Small intestine (tissue), 7 donors: ENCODE data around the gene RXFP3. TPM values are rescaled to one million over a fixed set of nuclear protein-coding genes. Genes with fewer than 3 reads are reported as not detected.

Experiments
- DNase-seq, 2 donors: peaks; one replicate each; pipeline versions ENCODE4 v3.0.0 to v3.0.0-alpha.2; 2013
- FAIRE-seq: peaks from 2 replicates; lab custom pipeline; 2012; peaks lifted over from hg19 to GRCh38; lab: Jason Lieb, UNC
- H3K27ac ChIP-seq, 3 donors: one replicate each; pipeline ENCODE4 v1.5.1; 2013; ENCODE audit warnings: low read length in 2 of 3, mild to moderate bottlenecking in 2 of 3, control low read depth in 1 of 3, inconsistent platforms in 1 of 3, low read depth in 1 of 3, moderate library complexity in 1 of 3
- H3K27me3 ChIP-seq, 3 donors: one replicate each; pipeline ENCODE4 v1.6.1; 2013; ENCODE audit warnings: low read length in 3 of 3, inconsistent platforms in 1 of 3; ENCODE audit not compliant: control insufficient read depth in 3 of 3, insufficient read depth in 3 of 3
- H3K36me3 ChIP-seq, 3 donors: one replicate each; pipeline ENCODE4 v1.6.1; 2013; ENCODE audit warnings: low read length in 3 of 3, inconsistent platforms in 1 of 3, low read depth in 1 of 3, mild to moderate bottlenecking in 1 of 3, moderate library complexity in 1 of 3; ENCODE audit not compliant: control insufficient read depth in 3 of 3, insufficient read depth in 2 of 3
- H3K4me1 ChIP-seq, 3 donors: one replicate each; pipeline ENCODE4 v1.6.1; 2013; ENCODE audit warnings: low read length in 2 of 3, inconsistent platforms in 1 of 3, low read depth in 1 of 3, mild to moderate bottlenecking in 1 of 3, moderate library complexity in 1 of 3; ENCODE audit not compliant: control insufficient read depth in 3 of 3, insufficient read depth in 2 of 3
- H3K4me3 ChIP-seq, 3 donors: one replicate each; pipeline ENCODE4 v1.5.1; 2013; ENCODE audit warnings: low read length in 3 of 3, control low read depth in 1 of 3, inconsistent platforms in 1 of 3, low read depth in 1 of 3, mild to moderate bottlenecking in 1 of 3, moderate library complexity in 1 of 3
- H3K9me3 ChIP-seq, 2 donors: one replicate each; pipeline ENCODE4 v1.6.1; 2013; ENCODE audit warnings: low read depth in 1 of 2, low read length in 1 of 2; ENCODE audit not compliant: control insufficient read depth in 2 of 2, insufficient read depth in 1 of 2
- WGBS, 3 donors: extraction: QIAGEN DNeasy Blood & Tissue Kit; methylation state at CpG; one replicate each; pipeline ENCODE4 v1.1.7; 2013; 5-methylcytosine and 5-hydroxymethylcytosine counted together
- polyA plus RNA-seq, 4 donors: library from polyadenylated mRNA; stranded (reverse) in 3 of 4; unstranded in 1 of 4; fragments of 200-250 nt in 3 of 4; fragments of 120-200 nt in 1 of 4; gene quantifications; one replicate each; pipeline versions ENCODE4 v1.2.1 to v1.2.3, GENCODE V29; 2013
- donor health status: healthy with polysubstance abuse.
- donor health status: control.
- donor health status: control.
- donor health status: Bipolar disorder and iron deficiency.
- donor health status: healthy.

RXFP3 gene
- polyA plus RNA-seq, 4 donors, result 0.03 TPM; not detected in 3

DNA sequence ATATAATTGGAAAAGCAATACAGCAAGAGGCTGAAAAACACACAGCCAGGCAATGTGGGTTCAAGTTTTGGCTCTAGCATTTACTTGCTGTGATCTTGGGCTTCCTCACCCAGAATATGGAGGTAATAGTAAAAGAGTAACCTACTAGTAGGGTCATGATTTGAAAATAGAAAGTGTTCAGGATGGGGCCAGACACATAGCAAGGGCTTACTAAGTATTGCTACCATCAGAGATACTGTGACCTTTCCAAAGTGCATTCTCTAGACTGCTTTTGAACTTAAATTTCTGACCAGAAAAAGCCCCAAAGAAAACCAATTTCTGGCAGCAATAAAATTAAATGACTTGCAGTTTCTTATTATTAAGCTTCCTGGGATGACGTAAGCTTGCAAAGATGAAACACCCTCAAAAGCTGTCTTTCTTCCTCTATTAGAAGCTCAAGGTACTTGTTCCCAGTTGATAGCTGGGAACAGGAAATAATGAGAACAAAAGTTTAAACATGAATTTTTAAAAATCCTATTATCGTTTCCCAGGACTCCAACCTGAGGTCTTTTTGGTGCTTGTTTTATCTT is 28.0 kb downstream of the RXFP3 start:
- no peaks in the 10 kb centered on the region for H3K9me3 ChIP-seq
- no peak for DNase-seq
- H3K4me3 ChIP-seq, result no peak overlapping the region
- H3K4me1 ChIP-seq, result peaks cover 0 to 4% (median 0%) of the 10 kb centered on the region in 3 donors
- H3K27ac ChIP-seq, result no peak overlapping the region
- no peaks in the 10 kb centered on the region for H3K36me3 ChIP-seq
- peaks cover 0 to 3% (median 0%) of the 10 kb centered on the region in 3 donors for H3K27me3 ChIP-seq
- WGBS, 3 donors, result 64 to 80% (median 73%) methylated on average over 2 of the region's 2 CpGs
- no peak for FAIRE-seq

- no peaks in the 10 kb centered on the region for H3K27me3 ChIP-seq
- DNase-seq (no peak), FAIRE-seq (no peak)
- 67 to 75% (median 70%) methylated on average over 2 of the region's 2 CpGs for WGBS, 3 donors
- no peak overlapping the region for H3K4me3 ChIP-seq
- H3K4me1 ChIP-seq, result peaks cover 0 to 4% (median 0%) of the 10 kb centered on the region in 3 donors
- no peaks in the 10 kb centered on the region for H3K9me3 ChIP-seq
- no peaks in the 10 kb centered on the region for H3K36me3 ChIP-seq
- H3K27ac ChIP-seq, result no peak overlapping the region
Measured at GRCh38 chr5:33966805-33967204, 30.6 kb downstream of the RXFP3 start.

DNA sequence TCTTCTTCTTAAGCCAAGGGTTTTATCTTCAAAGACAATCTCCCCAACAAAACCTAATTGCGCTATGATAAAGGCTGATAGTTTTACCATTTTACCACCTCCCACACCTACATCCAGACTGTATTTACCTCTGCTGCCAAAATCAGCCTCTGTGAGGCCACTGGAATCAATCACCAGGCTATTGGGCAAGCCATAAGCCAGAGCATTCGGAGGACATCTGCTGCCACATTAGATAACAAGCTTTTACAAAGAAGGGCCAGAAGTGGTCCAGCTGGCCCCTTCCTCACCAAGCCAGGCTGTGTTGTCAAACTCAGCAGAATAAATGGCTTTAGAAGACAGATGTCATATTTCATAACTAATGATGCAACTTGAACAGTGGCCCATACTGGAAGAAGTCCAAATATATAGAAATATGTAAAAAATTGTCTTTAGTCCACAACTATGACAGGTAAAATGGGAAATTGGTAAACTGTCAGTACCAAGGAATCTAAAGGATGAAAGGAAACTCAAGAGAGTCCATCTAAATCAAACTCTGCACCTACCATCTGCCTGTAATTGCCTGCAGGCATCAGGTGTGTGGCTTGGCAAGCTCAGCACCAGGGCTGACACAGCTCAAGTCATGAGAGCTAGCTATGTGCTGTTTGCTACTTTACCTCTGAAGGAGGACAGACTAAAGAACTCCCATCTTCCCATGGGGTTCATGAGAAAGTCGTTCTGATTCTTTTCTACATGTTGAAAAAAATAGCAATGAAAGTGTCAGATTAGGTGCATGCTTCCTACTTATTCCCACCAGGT is 32.2 kb downstream of the RXFP3 start:
- no peaks in the 10 kb centered on the region for H3K36me3 ChIP-seq
- FAIRE-seq (no peak), DNase-seq (no peak)
- no peak overlapping the region for H3K4me3 ChIP-seq
- peaks cover 0 to 4% (median 0%) of the 10 kb centered on the region in 3 donors for H3K4me1 ChIP-seq
- no peaks in the 10 kb centered on the region for H3K9me3 ChIP-seq
- 67 to 75% (median 71%) methylated on average over 3 of the region's 3 CpGs for WGBS, 3 donors
- H3K27me3 ChIP-seq, result no peaks in the 10 kb centered on the region
- H3K27ac ChIP-seq, result no peak overlapping the region

DNA sequence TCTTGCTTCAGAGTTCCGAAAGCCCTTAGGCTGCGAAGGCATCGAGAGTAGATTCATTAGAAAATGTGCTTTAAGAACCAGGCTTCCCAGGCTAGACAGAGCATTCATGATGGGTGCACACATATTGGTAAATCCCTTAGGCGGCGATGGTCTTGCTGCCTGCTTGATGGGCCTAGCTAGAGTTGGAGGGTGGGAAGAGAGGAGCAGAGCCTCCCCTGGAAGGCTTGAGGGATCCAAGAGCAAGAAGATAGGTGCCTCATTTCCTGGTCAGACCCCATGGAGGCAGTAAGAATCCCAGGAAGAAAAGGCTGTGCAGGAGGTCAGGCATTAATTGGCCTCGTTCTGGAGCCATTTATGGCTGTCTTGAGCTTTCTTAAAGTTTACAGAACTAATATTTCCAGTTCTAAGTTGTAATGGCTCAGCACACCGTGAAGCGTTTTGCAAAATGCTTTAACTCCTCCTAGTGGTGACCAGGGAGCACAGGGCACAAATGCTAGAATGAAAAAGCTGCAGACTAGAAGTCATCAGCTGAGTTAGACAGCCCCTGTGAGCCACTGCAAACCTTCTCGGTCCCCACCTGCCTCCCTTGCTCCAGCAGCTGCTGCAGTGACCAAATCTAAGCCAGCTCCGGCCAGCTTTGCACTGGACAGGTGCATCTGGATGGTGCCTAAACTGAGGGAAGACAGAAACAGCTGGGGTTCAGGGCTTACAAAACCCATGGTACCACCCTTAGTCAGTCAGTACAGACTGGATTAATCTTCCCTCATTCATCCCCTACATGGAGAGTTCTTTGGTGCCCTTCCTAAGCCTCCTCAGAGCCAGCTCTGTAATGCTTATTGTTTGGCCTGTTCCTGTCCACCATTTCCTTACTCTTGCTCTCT is 33.6 kb downstream of the RXFP3 start:
- H3K4me1 ChIP-seq, result peaks cover 0 to 4% (median 0%) of the 10 kb centered on the region in 3 donors
- 51 to 54% (median 53%) methylated on average over 10 of the region's 10 CpGs for WGBS, 3 donors
- no peak for FAIRE-seq
- H3K27ac ChIP-seq, result no peak overlapping the region
- no peak overlapping the region for H3K4me3 ChIP-seq
- H3K27me3 ChIP-seq, result no peaks in the 10 kb centered on the region
- DNase-seq, result peak; percentile 9 to 36
- H3K9me3 ChIP-seq, result no peaks in the 10 kb centered on the region
- no peaks in the 10 kb centered on the region for H3K36me3 ChIP-seq

DNA sequence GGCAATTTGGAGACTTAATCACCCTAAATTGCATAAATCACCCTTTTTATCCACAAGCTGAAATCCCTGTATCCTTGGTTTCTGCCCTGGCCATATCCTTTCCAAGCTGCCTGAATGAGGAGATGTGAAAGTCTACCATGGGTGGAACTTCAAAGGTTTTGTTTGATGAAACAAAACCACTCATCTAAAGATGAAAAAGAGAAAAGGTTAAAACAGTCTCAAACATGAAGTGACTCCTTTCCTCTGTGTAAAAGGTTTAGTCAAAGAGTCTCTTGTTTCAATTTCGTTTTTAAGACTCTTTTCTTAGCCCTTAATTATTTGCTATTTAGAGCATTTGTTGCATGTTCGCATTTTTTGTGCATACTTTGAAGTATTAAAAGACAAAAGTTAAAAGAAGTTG is 37.1 kb downstream of the RXFP3 start:
- Histone ChIP-seq H3K36me3 (no peaks in the 10 kb centered on the region), H3K27ac (no peak overlapping the region), H3K4me3 (no peak overlapping the region), H3K27me3 (no peaks in the 10 kb centered on the region), H3K4me1 (peaks cover 0 to 1% (median 0%) of the 10 kb centered on the region in 3 donors), H3K9me3 (no peaks in the 10 kb centered on the region)
- 67 to 78% (median 68%) methylated on average over 2 of the region's 2 CpGs for WGBS, 3 donors
- no peak for FAIRE-seq
- no peak for DNase-seq

- Histone ChIP-seq H3K4me1 (no peaks in the 10 kb centered on the region), H3K27me3 (no peaks in the 10 kb centered on the region), H3K9me3 (no peaks in the 10 kb centered on the region), H3K36me3 (no peaks in the 10 kb centered on the region), H3K27ac (no peak overlapping the region), H3K4me3 (no peak overlapping the region)
- no peak for FAIRE-seq
- DNase-seq, result no peak
- 53 to 77% (median 65%) methylated on average over 5 of the region's 5 CpGs for WGBS, 3 donors
Measured at GRCh38 chr5:33975852-33976251, 39.7 kb downstream of the RXFP3 start.

DNA sequence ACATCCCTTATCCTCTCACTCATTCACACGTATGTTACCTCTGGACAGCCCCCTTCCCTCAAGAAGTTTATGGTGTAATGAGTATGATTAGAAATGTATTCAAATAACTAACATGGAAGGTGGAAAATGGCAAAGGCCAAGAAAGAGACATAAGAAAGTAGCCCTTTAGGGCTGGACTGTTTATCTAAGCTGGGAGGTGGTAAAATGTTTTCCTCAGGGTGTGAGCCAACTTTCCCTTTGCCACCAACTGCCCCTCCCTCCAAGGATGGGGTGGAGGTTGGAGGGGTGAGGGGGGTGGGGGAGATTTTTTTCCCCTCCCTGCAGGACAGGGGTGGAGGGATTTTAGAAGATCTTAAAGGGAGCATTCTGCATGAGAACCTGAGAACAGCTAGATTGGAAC is 40.1 kb downstream of the RXFP3 start:
- WGBS, 3 donors, result 68 to 90% (median 85%) methylated on average over 1 of the region's 1 CpG
- Histone ChIP-seq H3K4me1 (no peaks in the 10 kb centered on the region), H3K27ac (no peak overlapping the region), H3K9me3 (no peaks in the 10 kb centered on the region), H3K36me3 (no peaks in the 10 kb centered on the region), H3K4me3 (no peak overlapping the region), H3K27me3 (no peaks in the 10 kb centered on the region)
- DNase-seq (no peak), FAIRE-seq (no peak)

- FAIRE-seq, result no peak
- WGBS, 3 donors, result 89 to 93% (median 91%) methylated on average over 1 of the region's 1 CpG
- no peak overlapping the region for H3K27ac ChIP-seq
Measured at GRCh38 chr5:33978306-33978705, 42.1 kb downstream of the RXFP3 start.

More at GRCh38 chr5:33978306-33978705, 42.1 kb downstream of the RXFP3 start:
- Histone ChIP-seq H3K27me3 (no peaks in the 10 kb centered on the region), H3K9me3 (no peaks in the 10 kb centered on the region), H3K4me3 (no peak overlapping the region), H3K4me1 (peaks cover 0 to 2% (median 0%) of the 10 kb centered on the region in 3 donors), H3K36me3 (no peaks in the 10 kb centered on the region)
- no peak for DNase-seq
